Common myeloid progenitor, CD34-positive (primary cell): ENCODE results near the gene ASB16.

Experiments
- CTCF ChIA-PET: fragments of 350-600 bp; sonication (Branson Sonifier 250); formaldehyde crosslinking; loops from one replicate; lab custom pipeline; 2021; ENCODE audit warnings: antibody characterized with exemption; lab: Charles Lee
- POLR2A ChIA-PET: fragments of 350-600 bp; sonication (Branson Sonifier 250); formaldehyde crosslinking; loops from one replicate; lab custom pipeline; 2021; ENCODE audit warnings: antibody characterized with exemption; lab: Charles Lee
- DNase-seq, 3 donors: peaks; one replicate each; pipeline versions ENCODE4 v3.0.0 to v3.0.0-alpha.2; 2013
- H3K27ac ChIP-seq, 2 experiments: 1 replicate in 1 of 2; 2 replicates in 1 of 2; pipeline ENCODE4 v1.7.0; 2013; ENCODE audit warnings: inconsistent platforms in 2 of 2, low read length in 2 of 2, mild to moderate bottlenecking in 2 of 2, low read depth in 1 of 2, moderate library complexity in 1 of 2; ENCODE audit not compliant: severe bottlenecking in 2 of 2, insufficient read depth in 1 of 2, poor library complexity in 1 of 2
- H3K27me3 ChIP-seq, 5 experiments: replicated peaks in 2 of 5; 1 replicate in 3 of 5; 2 replicates in 2 of 5; pipeline versions ENCODE4 v1.6.1 to v1.7.0; 2013; ENCODE audit warnings: low read length in 4 of 5, mild to moderate bottlenecking in 2 of 5, moderate library complexity in 2 of 5, inconsistent platforms in 1 of 5; ENCODE audit not compliant: insufficient read depth in 5 of 5, control insufficient read depth in 4 of 5
- H3K36me3 ChIP-seq, 4 experiments: 1 replicate in 2 of 4; 2 replicates in 2 of 4; pipeline versions ENCODE4 v1.6.1 to v1.7.0; 2013; ENCODE audit warnings: low read length in 3 of 4, control low read depth in 1 of 4, mild to moderate bottlenecking in 1 of 4; ENCODE audit not compliant: control insufficient read depth in 4 of 4, insufficient read depth in 4 of 4
- H3K4me1 ChIP-seq, 4 experiments: 1 replicate in 3 of 4; 2 replicates in 1 of 4; pipeline versions ENCODE4 v1.6.1 to v1.7.1; 2013; ENCODE audit warnings: low read length in 3 of 4, mild to moderate bottlenecking in 3 of 4, control low read depth in 1 of 4, inconsistent platforms in 1 of 4, moderate library complexity in 1 of 4; ENCODE audit not compliant: control insufficient read depth in 4 of 4, insufficient read depth in 4 of 4; ENCODE audit errors: control extremely low read depth in 1 of 4
- H3K4me3 ChIP-seq, 7 experiments: 1 replicate in 4 of 7; 2 replicates in 3 of 7; pipeline versions ENCODE4 v1.5.1 to v1.7.0; 2013; ENCODE audit warnings: mild to moderate bottlenecking in 7 of 7, low read length in 6 of 7, moderate library complexity in 6 of 7, inconsistent platforms in 2 of 7, low read depth in 2 of 7, control low read depth in 1 of 7; ENCODE audit not compliant: insufficient read depth in 4 of 7, control insufficient read depth in 1 of 7; ENCODE audit errors: extremely low read depth in 1 of 7
- H3K9me3 ChIP-seq, 5 experiments: 1 replicate in 4 of 5; 2 replicates in 1 of 5; pipeline versions ENCODE4 v1.6.1 to v1.7.1; 2013; ENCODE audit warnings: low read length in 4 of 5, mild to moderate bottlenecking in 2 of 5, inconsistent platforms in 1 of 5, low read depth in 1 of 5, moderate library complexity in 1 of 5; ENCODE audit not compliant: control insufficient read depth in 4 of 5, insufficient read depth in 2 of 5; ENCODE audit errors: control extremely low read depth in 1 of 5
- WGBS: methylation state at CpG from one replicate; pipeline ENCODE4 v1.1.5; 2013; ENCODE audit not compliant: insufficient coverage; 5-methylcytosine and 5-hydroxymethylcytosine counted together

ASB16 gene

DNA sequence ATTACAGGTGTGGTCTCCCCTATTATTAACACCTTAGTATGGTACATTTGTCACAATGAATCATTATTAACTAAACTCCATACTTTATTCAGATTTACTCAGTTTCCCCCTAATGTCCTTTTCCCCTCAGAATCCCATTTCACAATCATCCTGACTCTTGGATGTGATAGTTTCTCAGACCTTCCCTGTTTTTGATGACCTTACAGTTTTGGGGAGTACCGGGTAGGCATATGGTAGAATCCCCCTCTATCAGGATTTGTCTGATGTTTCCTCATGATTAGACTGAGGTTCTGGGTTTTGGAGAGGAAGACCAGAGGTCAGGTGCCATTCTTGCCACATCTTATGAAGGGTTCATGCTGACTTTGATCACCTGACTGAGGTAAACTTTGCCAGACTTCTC lies 6.0 kb upstream of the ASB16 start:
- peak in 1 of 3 donors; percentile 6 for DNase-seq
- H3K4me3 ChIP-seq: no peak overlapping the region
- H3K36me3 ChIP-seq: peaks cover 0 to 20% (median 5%) of the 10 kb centered on the region in 4 experiments
- no peaks in the 10 kb centered on the region for H3K9me3 ChIP-seq
- ChIA-PET POLR2A (no interaction called here), CTCF (no interaction called here)
- no peaks in the 10 kb centered on the region for H3K27me3 ChIP-seq
- H3K27ac ChIP-seq: no peak overlapping the region
- WGBS: no CpG with 5 or more reads among the region's 1 CpG
- H3K4me1 ChIP-seq: peaks cover 0 to 6% (median 3%) of the 10 kb centered on the region in 4 experiments

DNA sequence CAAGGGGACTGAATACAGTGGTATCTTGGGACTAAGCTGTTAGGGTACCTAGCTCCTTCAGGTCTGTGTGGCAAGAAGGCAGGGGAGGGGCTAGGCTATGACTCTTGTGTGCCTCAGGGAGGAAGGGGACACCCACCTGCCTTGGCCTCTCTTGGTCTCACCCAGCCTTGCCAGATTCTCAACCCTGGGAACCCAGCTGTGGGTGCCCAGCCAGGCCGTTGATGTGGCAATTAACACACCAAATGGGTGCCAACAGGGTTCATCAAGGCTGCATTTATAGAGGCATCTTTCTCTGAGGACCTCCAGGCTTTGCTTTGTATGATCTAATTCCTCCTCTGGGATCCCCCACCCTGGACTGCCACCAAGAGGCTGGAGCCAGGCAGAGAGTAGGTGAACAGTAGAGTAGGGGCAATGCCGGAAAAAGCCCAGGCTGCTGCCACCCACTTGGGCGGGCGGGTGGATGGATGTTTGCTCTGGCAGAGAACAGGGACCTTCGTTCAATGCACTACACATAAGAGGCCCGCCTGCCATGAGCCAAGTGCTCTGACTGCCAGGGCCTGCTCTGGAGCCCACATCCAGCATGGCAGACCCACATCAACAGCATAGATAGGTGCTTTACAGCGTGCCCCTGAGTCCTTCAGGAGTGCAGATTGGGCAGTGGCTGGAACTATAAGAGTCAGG lies 3.2 kb upstream of the ASB16 start:
- Histone ChIP-seq H3K27me3 (no peaks in the 10 kb centered on the region), H3K27ac (no peak overlapping the region), H3K9me3 (no peaks in the 10 kb centered on the region), H3K4me1 (peaks cover 0 to 19% (median 3%) of the 10 kb centered on the region in 4 experiments), H3K4me3 (no peak overlapping the region), H3K36me3 (peaks cover 0 to under 1% (median 0%) of the 10 kb centered on the region in 4 experiments)
- ChIA-PET CTCF (interaction anchor here (1.0 to 5.0 kb wide), 8 partner anchors 10 to 70 kb away, joined by 3 to 41 read pairs (median 4); partner anchors contain the start of gene HROB), POLR2A (no interaction called here)
- WGBS: 98% methylated on average over 5 of the region's 7 CpGs
- DNase-seq: no peak

DNA sequence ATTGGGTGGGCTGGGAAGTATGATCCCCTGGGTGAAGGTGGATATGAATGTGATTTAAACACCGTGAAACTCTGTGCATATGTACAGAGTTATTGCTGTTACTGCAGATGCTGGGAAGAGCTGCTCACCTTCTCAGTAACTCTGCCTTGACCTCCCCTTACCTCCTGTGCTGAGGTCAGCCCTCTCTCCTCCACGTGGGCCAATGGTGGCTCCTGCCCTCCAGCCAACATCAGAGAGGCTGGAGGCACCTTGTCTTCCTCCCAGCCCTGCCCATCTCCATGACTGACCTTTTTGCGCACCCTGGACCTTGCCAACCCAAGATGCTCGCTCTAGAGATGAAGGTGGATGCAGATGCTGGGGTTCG lies 387 bp upstream of the ASB16 start:
- Histone ChIP-seq H3K4me3 (no peak overlapping the region), H3K27ac (no peak overlapping the region), H3K27me3 (no peaks in the 10 kb centered on the region), H3K4me1 (peaks cover 0 to 19% (median 3%) of the 10 kb centered on the region in 4 experiments), H3K36me3 (no peaks in the 10 kb centered on the region), H3K9me3 (no peaks in the 10 kb centered on the region)
- no peak for DNase-seq
- ChIA-PET POLR2A (no interaction called here), CTCF (interaction anchor here (0.5 to 5.0 kb wide), 3 partner anchors 9 to 26 kb away, joined by 3 to 41 read pairs (median 3); partner anchors contain the start of genes HROB and TMUB2)
- 94% methylated on average over 4 of the region's 5 CpGs for WGBS

DNA sequence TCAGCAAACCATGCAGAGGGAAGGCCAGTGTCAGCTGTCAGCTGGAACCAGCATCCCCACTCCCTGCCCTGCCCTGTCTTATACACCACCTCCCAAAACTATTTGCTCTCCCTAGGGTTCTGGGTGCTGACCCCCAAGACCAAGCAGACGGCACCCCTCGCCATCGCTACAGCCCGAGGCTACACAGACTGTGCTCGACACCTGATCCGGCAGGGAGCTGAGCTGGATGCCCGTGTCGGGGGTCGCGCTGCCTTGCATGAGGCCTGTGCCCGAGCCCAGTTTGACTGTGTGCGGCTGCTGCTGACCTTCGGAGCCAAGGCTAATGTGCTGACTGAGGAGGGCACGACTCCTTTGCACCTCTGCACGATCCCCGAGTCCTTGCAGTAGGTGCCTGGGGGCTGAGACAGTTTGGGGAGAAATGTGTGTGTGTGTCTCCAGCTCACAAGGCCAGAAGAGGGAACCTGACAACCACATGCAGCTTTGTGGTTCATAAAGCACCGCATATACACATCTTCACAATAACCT lies 1.5 kb downstream of the ASB16 start:
- ChIA-PET POLR2A (interaction anchor here (0.6 to 1.0 kb wide), 2 partner anchors 10 to 13 kb away, joined by 3 read pairs; no protein-coding TSS in a partner anchor), CTCF (interaction anchor here (1.1 to 2.2 kb wide), 7 partner anchors 12 to 121 kb away, joined by 3 to 6 read pairs (median 5); partner anchors contain the start of gene HROB)
- no peak for DNase-seq
- Histone ChIP-seq H3K27me3 (no peaks in the 10 kb centered on the region), H3K9me3 (no peaks in the 10 kb centered on the region), H3K4me1 (peaks cover 0 to 19% (median 3%) of the 10 kb centered on the region in 4 experiments), H3K4me3 (no peak overlapping the region), H3K27ac (no peak overlapping the region), H3K36me3 (peaks cover 0 to 7% (median 5%) of the 10 kb centered on the region in 4 experiments)
- WGBS: 100% methylated on average over 10 of the region's 17 CpGs

DNA sequence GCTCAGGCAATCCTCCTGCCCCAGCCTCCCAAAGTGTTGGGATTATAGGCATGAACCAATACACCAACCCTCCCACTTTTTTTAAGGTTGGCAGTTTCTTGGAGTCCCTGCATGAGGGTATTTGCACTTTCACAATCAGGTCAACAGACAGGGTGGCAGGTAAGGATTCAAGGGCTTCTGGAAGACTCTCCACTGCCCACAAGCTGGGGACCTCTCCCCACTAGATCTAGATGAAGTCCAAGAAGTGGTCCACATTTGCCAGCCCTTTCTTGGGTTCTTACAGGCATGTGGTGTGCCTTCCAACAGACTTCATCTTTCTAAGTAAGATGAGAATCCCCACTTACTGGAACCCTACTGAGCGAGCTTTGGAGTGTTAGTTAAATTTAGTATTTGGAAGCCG lies 3.9 kb downstream of the ASB16 start:
- Histone ChIP-seq H3K27me3 (no peaks in the 10 kb centered on the region), H3K27ac (no peak overlapping the region), H3K4me3 (no peak overlapping the region), H3K36me3 (peaks cover 3 to 23% (median 16%) of the 10 kb centered on the region in 4 experiments), H3K4me1 (peaks cover 0 to 13% (median 0%) of the 10 kb centered on the region in 4 experiments), H3K9me3 (no peaks in the 10 kb centered on the region)
- CTCF ChIA-PET: interaction anchor here (1.4 to 1.6 kb wide), 2 partner anchors 23 to 29 kb away, joined by 3 to 4 read pairs; no protein-coding TSS in a partner anchor
- no CpG with 5 or more reads among the region's 2 CpGs for WGBS
- POLR2A ChIA-PET: no interaction called here
- no peak for DNase-seq

DNA sequence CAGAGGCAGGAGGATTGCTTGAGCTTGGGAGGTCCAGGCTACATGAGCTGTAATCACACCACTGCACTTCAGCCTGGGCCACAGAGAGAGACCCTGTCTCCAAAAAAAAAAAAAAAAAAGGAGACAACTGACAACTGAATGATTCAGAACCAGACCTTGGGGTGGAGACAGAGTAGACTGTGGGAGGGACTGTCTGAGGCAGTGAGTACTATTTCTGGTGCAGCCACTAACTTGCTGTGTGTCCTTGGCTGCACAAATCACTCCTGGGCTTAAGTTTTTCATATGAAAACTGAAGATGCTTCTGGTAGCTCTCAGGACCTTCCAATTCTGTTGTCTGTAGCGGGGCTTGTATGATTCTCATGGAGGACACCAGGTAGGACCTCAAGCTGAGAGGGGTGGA lies 5.8 kb downstream of the ASB16 start:
- no peaks in the 10 kb centered on the region for H3K9me3 ChIP-seq
- H3K4me1 ChIP-seq: no peaks in the 10 kb centered on the region
- DNase-seq: no peak
- 100% methylated on average over 1 of the region's 1 CpG for WGBS
- ChIA-PET POLR2A (interaction anchor here (0.6 to 0.7 kb wide), 2 partner anchors 109 to 155 kb away, joined by 6 to 10 read pairs; no protein-coding TSS in a partner anchor), CTCF (interaction anchor here (0.6 to 1.4 kb wide), 3 partner anchors 10 to 61 kb away, joined by 3 to 5 read pairs (median 3); partner anchors contain the start of gene TMUB2)
- no peaks in the 10 kb centered on the region for H3K27me3 ChIP-seq
- no peak overlapping the region for H3K4me3 ChIP-seq
- H3K27ac ChIP-seq: no peak overlapping the region
- peaks cover 3 to 23% (median 16%) of the 10 kb centered on the region in 4 experiments for H3K36me3 ChIP-seq
